Ureter (tissue), 1 donor: ENCODE measurements around the gene ZFAND4. TPM values are rescaled to one million over a fixed set of nuclear protein-coding genes. Genes with fewer than 3 reads are reported as not detected.
"Not testable (repeated sequence)": the region's sequence is repeated elsewhere in the genome, so short reads cannot be mapped to it uniquely, and the experiment has no call there.

ENCODE experiments used
- DNase-seq: peaks from one replicate; pipeline ENCODE4 v3.0.0-alpha.2; 2020; ENCODE audit warnings: low spot score
- total RNA-seq: library from RNA; stranded (reverse); gene quantifications from one replicate; pipeline ENCODE4 v1.2.4, GENCODE V29; 2023
- donor health status: DM: yes; HTN: yes; CAD: no.

ZFAND4 gene
- total RNA-seq, 1 donor from 2014 or later, result 20.7 TPM

DNA sequence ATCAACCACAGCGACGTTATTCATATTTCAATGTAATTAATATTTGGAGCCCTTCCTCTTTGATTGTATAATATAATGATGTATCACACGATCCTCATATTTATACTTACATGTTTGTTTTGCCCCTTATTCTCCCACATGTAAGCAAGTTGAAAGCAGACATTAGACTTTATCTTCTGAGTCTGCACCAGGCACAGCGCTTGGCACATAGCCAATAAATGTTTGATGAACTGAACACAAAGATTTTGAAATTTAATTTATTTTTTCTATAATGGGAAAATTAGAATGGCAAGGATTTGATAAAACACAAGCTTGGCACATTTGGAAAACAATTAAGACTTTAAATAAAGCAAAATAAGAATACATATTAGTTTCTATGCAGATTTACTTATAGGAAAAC, 31.6 kb downstream of the ZFAND4 start:
- DNase-seq, result no peak

DNA sequence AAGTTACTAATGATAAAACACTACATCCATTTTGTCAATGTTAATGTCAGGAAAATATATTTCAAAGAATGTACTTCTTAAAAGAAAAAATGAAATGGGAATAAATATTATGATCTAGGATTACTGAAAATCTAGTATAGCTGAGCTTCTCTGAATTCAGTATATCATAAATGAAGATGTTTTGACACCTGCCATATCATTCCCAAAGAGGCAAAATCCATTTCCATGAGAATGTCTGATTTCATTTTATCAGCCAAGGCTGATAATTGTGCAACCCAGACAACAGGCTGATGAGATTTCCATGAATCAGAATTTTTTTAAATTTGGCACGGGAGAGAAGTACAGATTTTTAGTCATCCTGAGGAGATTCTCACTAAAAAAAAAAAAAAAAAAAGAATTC, 32.5 kb downstream of the ZFAND4 start:
- no peak for DNase-seq

GRCh38 chr10:45627412-45628048, 45.0 kb downstream of the ZFAND4 start:
- DNase-seq, result no peak

DNA sequence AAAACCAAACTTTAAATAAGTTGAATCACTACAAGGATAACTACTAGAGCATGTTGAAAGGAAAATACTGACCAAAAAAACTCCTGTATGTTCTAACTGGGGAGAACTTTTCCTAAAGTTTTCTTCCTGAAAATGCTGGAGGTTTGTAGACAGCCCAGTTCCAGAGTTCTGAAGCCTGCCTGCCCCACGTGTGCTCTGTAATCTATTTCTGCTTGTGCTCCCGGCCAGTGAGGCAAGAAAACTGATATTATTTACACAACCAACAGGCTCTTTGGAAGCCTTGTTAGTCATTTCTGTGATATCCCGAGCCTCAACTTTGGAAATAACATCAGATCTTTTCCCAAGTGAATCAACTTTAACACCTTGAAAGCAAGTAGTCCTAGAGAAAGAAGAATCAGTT, 46.7 kb downstream of the ZFAND4 start:
- no peak for DNase-seq

DNA sequence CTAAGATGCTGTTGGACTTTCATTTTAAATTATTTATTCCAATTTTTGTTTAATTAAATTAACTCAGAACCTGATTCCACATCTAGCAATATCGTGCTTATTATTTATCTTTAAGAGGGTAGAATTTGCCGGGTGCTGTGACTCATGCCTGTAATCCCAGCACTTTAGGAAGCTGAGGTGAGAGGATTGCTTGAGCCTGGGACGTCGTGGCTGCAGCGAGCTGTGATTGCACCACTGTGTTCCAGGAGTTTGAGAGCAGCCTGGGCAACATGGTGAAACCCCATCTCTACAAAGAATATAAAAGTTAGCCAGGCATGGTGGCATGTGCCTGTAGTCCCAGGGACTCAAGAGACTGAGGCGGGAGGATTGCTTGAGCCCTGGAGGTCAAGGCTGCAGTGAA, 47.8 kb downstream of the ZFAND4 start:
- DNase-seq, result no peak

- no peak for DNase-seq
Measured at GRCh38 chr10:45614869-45615268, 57.7 kb downstream of the ZFAND4 start.

GRCh38 chr10:45612741-45613140, 59.8 kb downstream of the ZFAND4 start:
- no peak for DNase-seq

- DNase-seq, result no peak
Measured at GRCh38 chr10:45608052-45608451, 64.5 kb downstream of the ZFAND4 start.

DNA sequence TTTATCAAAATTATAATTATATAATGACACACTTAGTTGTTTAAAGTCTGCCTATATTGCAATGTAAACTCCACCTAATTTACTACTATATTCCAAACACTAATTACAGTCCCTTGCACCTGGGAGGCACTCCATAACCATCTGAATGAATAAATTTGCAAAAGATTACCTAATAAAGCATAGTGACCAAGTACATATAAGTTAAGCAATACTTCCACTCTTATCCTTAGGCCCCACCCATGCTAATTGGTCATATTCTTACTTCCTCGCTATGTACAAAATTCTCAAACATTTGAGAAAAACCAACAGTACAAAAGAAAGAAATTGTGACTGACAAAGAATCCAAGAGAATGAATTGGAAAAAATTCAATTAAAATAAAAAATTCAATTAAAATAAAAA, 65.3 kb downstream of the ZFAND4 start:
- no peak for DNase-seq

DNA sequence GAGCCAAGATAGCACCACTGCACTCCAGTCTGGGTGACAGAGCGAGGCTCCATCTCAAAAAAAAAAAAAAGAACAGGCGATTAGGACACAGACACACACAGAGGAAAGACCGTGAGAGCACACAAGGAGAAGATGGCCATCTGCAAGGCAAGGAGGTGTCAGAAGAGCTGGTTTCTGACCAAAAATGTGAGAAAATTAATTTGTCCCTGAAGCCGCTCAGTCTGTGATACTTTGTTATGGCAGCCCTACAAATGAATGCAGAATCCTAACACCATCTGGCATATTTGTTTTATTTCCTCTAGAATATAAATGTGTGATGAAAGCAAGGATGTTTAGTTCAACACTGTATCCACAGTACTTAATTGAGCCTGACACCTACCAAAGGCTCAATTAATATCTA, 69.7 kb downstream of the ZFAND4 start:
- no peak for DNase-seq

- no peak for DNase-seq
Measured at GRCh38 chr10:45602082-45602730, 70.4 kb downstream of the ZFAND4 start.

DNA sequence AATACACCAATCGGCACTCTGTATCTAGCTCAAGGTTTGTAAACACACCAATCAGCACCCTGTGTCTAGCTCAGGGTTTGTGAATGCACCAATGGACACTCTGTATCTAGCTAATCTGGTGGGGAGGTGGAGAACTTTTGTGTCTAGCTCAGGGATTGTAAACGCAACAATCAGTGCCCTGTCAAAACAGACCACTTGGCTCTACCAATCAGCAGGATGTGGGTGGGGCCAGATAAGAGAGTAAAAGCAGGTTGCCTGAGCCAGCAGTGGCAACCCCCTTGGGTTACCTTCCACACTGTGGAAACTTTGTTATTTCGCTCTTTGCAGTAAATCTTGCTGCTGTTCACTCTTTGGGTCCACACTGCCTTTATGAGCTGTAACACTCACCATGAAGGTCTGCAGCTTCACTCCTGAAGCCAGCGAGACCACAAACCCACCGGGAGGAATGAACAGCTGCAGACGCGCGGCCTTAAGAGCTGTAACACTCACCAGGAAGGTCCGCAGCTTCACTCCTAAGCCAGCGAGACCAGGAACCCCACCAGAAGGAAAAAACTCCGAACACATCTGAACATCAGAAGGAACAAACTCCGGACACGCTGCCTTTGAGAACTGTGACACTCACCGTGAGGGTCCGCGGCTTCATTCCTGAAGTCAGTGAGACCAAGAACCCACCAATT, 71.2 kb downstream of the ZFAND4 start:
- DNase-seq, result not testable (repeated sequence)

DNA sequence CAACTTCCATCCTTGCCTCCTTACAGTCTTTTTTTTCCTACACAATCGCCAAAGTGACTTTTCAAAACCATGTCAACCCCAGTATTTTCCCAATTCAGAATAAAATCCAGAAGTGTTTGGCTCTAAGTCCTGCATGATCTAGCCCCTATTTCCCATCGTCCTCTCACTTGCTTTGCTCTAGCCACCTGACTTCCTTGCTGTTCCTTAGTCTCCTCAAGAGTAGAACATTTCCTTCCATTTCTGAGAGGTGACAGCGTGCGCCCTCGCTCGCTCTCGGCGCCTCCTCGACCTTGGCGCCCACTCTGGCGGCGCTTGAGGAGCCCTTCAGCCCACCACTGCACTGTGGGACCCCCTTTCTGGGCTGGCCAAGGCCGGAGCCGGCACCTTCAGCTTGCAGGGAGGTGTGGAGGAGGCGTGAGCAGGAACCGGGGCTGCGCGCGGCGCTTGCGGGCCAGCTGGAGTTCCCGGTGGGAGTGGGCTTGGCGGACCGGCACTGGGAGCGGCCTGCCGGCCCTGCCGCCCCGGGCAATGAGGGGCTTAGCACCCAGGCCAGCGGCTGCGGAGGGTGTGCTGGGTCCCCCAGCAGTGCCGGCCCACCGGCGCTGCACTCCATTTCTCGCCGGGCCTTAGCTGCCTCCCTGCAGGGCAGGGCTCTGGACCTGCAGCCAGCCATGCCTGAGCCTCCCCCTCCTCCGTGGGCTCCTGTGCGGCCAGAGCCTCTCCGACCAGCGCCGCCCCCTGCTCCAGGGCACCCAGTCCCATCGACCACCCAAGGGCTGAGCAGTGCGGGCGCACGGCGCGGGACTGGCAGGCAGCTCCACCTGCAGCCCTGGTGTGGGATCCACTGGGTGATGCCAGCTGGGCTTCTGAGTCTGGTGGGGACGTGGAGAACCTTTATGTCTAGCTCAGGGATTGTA, 72.0 kb downstream of the ZFAND4 start:
- DNase-seq, result peak; percentile 46

GRCh38 chr10:45599646-45600045, 72.9 kb downstream of the ZFAND4 start:
- DNase-seq, result no peak

DNA sequence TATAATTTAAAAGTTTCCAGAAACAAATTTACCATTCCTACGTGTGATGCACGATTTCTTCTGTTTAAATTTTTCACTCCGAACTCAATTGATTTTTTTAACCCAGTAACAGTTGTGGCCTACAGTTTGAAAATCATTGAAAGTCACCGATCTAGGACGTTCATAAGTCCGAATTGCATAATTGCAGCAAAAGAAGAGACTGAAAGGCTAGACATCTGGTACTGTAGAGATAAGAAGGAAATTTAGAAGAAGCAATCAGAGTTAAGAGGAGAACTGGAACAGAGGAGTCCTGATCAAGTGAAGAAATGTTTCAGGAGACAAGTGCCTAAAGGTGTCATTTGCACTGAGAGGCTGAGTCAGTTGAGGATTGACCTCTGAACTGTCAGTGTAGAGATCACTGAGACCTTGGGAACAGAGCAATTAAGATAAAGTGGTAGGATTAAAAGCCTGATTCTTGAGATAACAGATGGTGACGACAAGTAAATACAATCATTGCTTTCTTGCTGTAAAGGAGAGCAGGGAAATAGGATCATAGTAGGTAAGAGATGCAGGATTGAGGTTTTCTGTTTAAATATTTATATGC, 73.5 kb downstream of the ZFAND4 start:
- no peak for DNase-seq

- no peak for DNase-seq
Measured at GRCh38 chr10:45596526-45596925, 76.0 kb downstream of the ZFAND4 start.

DNA sequence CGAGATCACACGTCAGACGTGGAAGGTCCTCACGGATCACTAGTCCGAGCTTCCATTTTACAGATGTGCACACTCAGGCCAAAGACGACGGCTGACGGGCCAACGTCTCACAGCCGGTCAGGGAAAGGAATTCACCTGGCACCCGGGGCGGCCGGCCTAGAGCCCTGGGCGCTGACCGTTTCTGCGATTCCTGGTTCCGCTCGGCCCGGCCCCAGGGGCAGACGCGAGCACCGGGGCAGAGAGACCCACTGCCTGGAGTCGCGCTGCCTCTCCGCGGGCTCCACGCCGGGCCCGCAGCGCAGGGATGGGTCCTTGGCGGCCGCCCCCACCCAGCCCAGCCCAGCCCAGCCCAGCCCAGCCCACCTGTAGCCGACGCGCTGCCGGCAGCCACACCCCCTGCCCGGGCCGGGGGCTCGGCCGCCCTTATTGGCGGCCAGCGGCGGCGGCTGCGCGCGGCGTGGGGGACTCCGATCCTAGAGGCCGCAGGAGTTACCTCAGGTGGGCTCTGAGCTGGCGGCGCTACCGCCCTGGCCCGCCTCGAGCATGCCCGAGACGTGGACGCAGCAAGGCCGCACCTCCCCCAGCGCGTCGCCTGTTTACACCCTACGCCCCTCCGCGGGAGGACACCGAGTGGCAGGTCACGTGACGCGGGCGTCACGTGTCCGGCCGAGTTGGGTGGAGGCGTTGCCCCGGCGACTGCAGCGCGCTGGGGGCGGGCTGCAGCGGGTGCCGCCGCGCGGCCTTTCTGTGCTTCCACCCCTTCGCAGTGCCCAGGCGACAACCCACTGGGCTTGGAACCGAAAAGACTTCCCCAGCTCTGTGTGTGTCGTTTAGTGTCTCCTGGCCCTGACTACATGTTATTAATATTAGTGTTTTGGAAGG, 78.1 kb downstream of the ZFAND4 start:
- peak; percentile 90 for DNase-seq

GRCh38 chr10:45593938-45594275, 78.7 kb downstream of the ZFAND4 start:
- DNase-seq, result no peak

DNA sequence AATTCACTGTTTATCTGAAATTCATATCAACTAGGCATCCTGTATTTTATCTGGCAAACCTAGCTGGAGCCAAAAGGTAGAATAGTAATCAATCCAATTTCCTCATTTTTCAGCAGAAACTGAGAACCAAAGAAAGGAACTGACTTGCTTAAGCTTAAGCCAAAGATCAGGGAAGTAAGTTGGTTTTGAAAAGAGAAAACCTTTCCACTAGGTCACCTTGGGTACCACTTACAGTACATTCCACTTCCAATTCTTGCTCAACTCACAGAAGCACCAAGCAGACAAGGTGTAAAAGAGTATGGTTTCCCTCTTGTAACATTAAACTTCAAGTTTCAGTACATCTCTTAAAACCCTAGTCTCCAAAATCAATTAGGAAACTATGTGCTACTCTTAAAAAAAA, 79.6 kb downstream of the ZFAND4 start:
- no peak for DNase-seq

DNA sequence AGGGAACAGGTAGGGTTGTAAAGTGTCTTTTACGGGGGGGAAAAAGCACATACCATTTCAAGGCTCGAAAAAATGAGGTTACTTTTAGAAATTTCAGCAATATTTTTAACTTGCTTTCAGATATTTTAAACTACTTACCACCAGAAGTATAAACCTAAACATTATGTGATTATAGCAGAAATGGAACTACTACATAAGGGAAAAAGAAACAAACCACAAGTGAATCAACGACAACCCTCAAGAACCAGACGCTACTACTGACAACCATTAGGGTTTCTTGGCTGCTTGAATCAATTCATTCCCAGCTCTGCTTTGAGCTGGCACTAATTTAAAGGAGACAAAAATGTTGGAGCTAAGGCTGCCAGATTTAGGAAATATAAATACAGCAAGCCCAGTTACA, 80.1 kb downstream of the ZFAND4 start:
- no peak for DNase-seq

DNA sequence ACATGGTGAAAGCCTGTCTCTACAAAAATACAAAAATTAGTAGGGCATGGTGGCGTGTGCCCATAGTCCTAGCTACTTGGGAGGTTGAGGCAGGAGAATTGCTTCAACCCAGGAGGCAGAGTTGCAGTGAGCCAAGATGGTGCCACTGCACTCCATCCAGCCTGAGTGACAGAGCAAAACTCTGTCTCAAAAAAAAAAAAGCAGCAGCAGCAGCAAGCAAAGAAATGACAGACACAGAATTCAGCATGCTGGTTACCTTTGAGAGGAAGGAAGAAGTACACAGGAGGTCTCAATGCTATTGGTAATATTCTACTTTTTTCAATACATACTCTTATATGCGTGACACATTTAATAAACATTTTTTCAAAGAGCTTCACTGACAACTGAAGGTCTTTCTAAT, 81.3 kb downstream of the ZFAND4 start:
- DNase-seq, result no peak
